PC-3 (cell line): ENCODE results near the gene KCNG3.

Source experiments
- CTCF ChIP-seq: fragments of 300-600 bp; sonication (generic); conservative IDR thresholded peaks from 2 replicates; pipeline ENCODE4 v1.5.1; 2017; ENCODE audit warnings: antibody characterized with exemption, low read depth, mild to moderate bottlenecking, low read length
- EZH2 ChIP-seq: fragments of 300-600 bp; sonication (generic); IDR thresholded peaks from one replicate; pipeline ENCODE4 v1.6.1; 2017; ENCODE audit warnings: antibody characterized with exemption, mild to moderate bottlenecking, low read length; ENCODE audit not compliant: unreplicated experiment

- TF ChIP-seq CTCF: no peak
- TF ChIP-seq EZH2: no peak
Measured at GRCh38 chr2:42410742-42411514, 82.9 kb downstream of the KCNG3 start.
